Measurements from ENCODE around the gene RPS27L. TPM values are rescaled to one million over a fixed set of nuclear protein-coding genes. Genes with fewer than 3 reads are reported as not detected.

Gene RPS27L
- total RNA-seq, 1 experiment from 2014 or later: 133 TPM

GRCh38 chr15:63155486-63155885, 1.8 kb downstream of the RPS27L start:
- peaks cover 35% of the 10 kb centered on the region for H3K36me3 Mint-ChIP-seq
- POLR2A ChIA-PET: no interaction called here
- CTCF ChIA-PET: no interaction called here
- no peak overlapping the region for H3K27ac Mint-ChIP-seq
- H3K4me1 Mint-ChIP-seq: peaks cover 14% of the 10 kb centered on the region
- no peak for DNase-seq (ENCODE audit: low spot score)
- peaks cover 9% of the 10 kb centered on the region for H3K9me3 Mint-ChIP-seq
- peak overlapping the region; percentile 98 for H3K4me3 Mint-ChIP-seq
- no peak for ATAC-seq
- H3K27me3 Mint-ChIP-seq (ENCODE audit: low read depth): no peaks in the 10 kb centered on the region
- no peak for TF ChIP-seq PRDM15 (CRISPR knock-in tag; IDR thresholded peaks at IDR 0.05)
- TF ChIP-seq ATF1 (CRISPR knock-in tag; IDR thresholded peaks at IDR 0.05): no peak
- TF ChIP-seq ZNF512 (CRISPR knock-in tag; IDR thresholded peaks at IDR 0.05; ENCODE audit: borderline replicate concordance): no peak
- no peak for TF ChIP-seq CREB1 (CRISPR knock-in tag; IDR thresholded peaks at IDR 0.05)
- TF ChIP-seq MLX (CRISPR knock-in tag; IDR thresholded peaks at IDR 0.05): no peak
- no peak for TF ChIP-seq ATF6 (CRISPR knock-in tag; IDR thresholded peaks at IDR 0.05)
- no peak for TF ChIP-seq RORB (CRISPR knock-in tag; IDR thresholded peaks at IDR 0.05)
- no peak for TF ChIP-seq ELF4 (CRISPR knock-in tag; IDR thresholded peaks at IDR 0.05; ENCODE audit: low read depth)
- no peak for TF ChIP-seq ZBTB21 (CRISPR knock-in tag; IDR thresholded peaks at IDR 0.05; ENCODE audit: borderline replicate concordance)
- TF ChIP-seq ZNF121 (CRISPR knock-in tag; IDR thresholded peaks at IDR 0.05): no peak
- TF ChIP-seq NFATC4 (CRISPR knock-in tag; IDR thresholded peaks at IDR 0.05): no peak

- H3K4me1 Mint-ChIP-seq: peaks cover 10% of the 10 kb centered on the region
- ChIA-PET CTCF (no interaction called here), POLR2A (no interaction called here)
- no peak for ATAC-seq
- H3K27me3 Mint-ChIP-seq (ENCODE audit: low read depth): no peaks in the 10 kb centered on the region
- no peak overlapping the region for H3K27ac Mint-ChIP-seq
- DNase-seq (ENCODE audit: low spot score): no peak
- no peak overlapping the region for H3K4me3 Mint-ChIP-seq
- H3K9me3 Mint-ChIP-seq: peaks cover 4% of the 10 kb centered on the region; the same call in 1 of the 2 replicates
- peaks cover 38% of the 10 kb centered on the region for H3K36me3 Mint-ChIP-seq
- TF ChIP-seq FOXP4 (CRISPR knock-in tag; IDR thresholded peaks at IDR 0.05): no peak
- TF ChIP-seq EMX1 (CRISPR knock-in tag; IDR thresholded peaks at IDR 0.05): no peak
- TF ChIP-seq ZNF121 (CRISPR knock-in tag; IDR thresholded peaks at IDR 0.05): no peak
- no peak for TF ChIP-seq JAZF1 (CRISPR knock-in tag; IDR thresholded peaks at IDR 0.05)
- no peak for TF ChIP-seq ZNF425 (CRISPR knock-in tag; conservative IDR thresholded peaks at IDR 0.05)
- TF ChIP-seq PREB (CRISPR knock-in tag; IDR thresholded peaks at IDR 0.05; ENCODE audit: borderline replicate concordance): no peak
- no peak for TF ChIP-seq E2F1 (CRISPR knock-in tag; IDR thresholded peaks at IDR 0.05)
These were observed 5.6 kb downstream of the RPS27L start for GRCh38 chr15:63151665-63152064.
